PC-9 (cell line): ENCODE data around the gene SELENOV. TPM values are rescaled to one million over a fixed set of nuclear protein-coding genes. Genes with fewer than 3 reads are reported as not detected.

Experiments used
- BruUV-seq: library from RNA; stranded (reverse); fragments of 400-500 nt; replicated peaks from 2 replicates; lab custom pipeline; 2021; lab: Mats Ljungman, UMichigan
- CTCF ChIA-PET: fragments of 300-600 bp; sonication (Branson Sonifier 250); formaldehyde crosslinking; loops from one replicate; lab custom pipeline; 2022; ENCODE audit warnings: antibody characterized with exemption; lab: Charles Lee
- POLR2A ChIA-PET: fragments of 300-600 bp; sonication (Branson Sonifier 250); formaldehyde crosslinking; loops from one replicate; lab custom pipeline; 2022; ENCODE audit warnings: antibody characterized with exemption; ENCODE audit not compliant: unreplicated experiment; lab: Charles Lee
- DNase-seq, 2 experiments: peaks; one replicate each; pipeline versions ENCODE4 v3.0.0 to v3.0.0-alpha.2; 2015 to 2022; ENCODE audit warnings: mixed read lengths in 1 of 2
- H2AFZ ChIP-seq: fragments of 200-600 bp; sonication (generic); 2 replicates; pipeline ENCODE4 v1.8.1; 2017; ENCODE audit warnings: antibody characterized with exemption
- H3F3A ChIP-seq: fragments of 200-600 bp; sonication (generic); 2 replicates; pipeline ENCODE4 v1.8.1; 2017; ENCODE audit warnings: antibody characterized with exemption, mild to moderate bottlenecking, low read depth; ENCODE audit not compliant: insufficient read depth
- H3K27ac ChIP-seq: fragments of 200-600 bp; sonication (generic); 2 replicates; pipeline ENCODE4 v1.6.1; 2016; ENCODE audit warnings: mixed run types
- H3K27me3 ChIP-seq: fragments of 200-600 bp; sonication (generic); 2 replicates; pipeline ENCODE4 v1.6.1; 2016; ENCODE audit warnings: low read depth, mixed run types; ENCODE audit not compliant: insufficient read depth
- H3K36me3 ChIP-seq: fragments of 200-600 bp; sonication (generic); 2 replicates; pipeline ENCODE4 v1.6.1; 2016; ENCODE audit warnings: low read depth, mixed run types
- H3K4me1 ChIP-seq: fragments of 200-600 bp; sonication (generic); replicated peaks from 2 replicates; pipeline ENCODE4 v1.6.1; 2016; ENCODE audit warnings: mixed run types; ENCODE audit not compliant: insufficient read depth
- H3K4me2 ChIP-seq: fragments of 200-600 bp; sonication (generic); 2 replicates; pipeline ENCODE4 v1.6.1; 2017; ENCODE audit warnings: mixed run types
- H3K4me3 ChIP-seq: fragments of 200-600 bp; sonication (generic); 2 replicates; pipeline ENCODE4 v1.6.1; 2016; ENCODE audit warnings: mixed run types
- H3K79me2 ChIP-seq: fragments of 200-600 bp; sonication (generic); 2 replicates; pipeline ENCODE4 v1.6.1; 2017; ENCODE audit warnings: low read depth, mixed run types
- H3K9me2 ChIP-seq: fragments of 200-600 bp; sonication (generic); 2 replicates; pipeline ENCODE4 v1.8.1; 2017; ENCODE audit warnings: mild to moderate bottlenecking; ENCODE audit not compliant: insufficient read depth
- H3K9me3 ChIP-seq: fragments of 200-600 bp; sonication (generic); 2 replicates; pipeline ENCODE4 v1.8.1; 2016; ENCODE audit warnings: low read depth; ENCODE audit not compliant: insufficient read depth
- H4K20me1 ChIP-seq: fragments of 200-600 bp; sonication (generic); 2 replicates; pipeline ENCODE4 v1.8.1; 2017; ENCODE audit not compliant: insufficient read depth
- CTCF ChIP-seq: fragments of 200-600 bp; sonication (generic); conservative IDR thresholded peaks from 2 replicates; pipeline ENCODE4 v1.6.1; 2017; ENCODE audit warnings: mixed run types, antibody characterized with exemption, mild to moderate bottlenecking, moderate library complexity
- EZH2 ChIP-seq: fragments of 200-600 bp; sonication (generic); IDR thresholded peaks from 2 replicates; pipeline ENCODE4 v1.8.0; 2017; ENCODE audit warnings: antibody characterized with exemption, low read depth
- intact Hi-C: fragments of 100-400 bp; cut with micrococcal nuclease; formaldehyde crosslinking; loops from one replicate; pipeline ENCODE4 v1.10.0; 2022; ENCODE audit not compliant: unreplicated experiment
- total RNA-seq: library from RNA; stranded (reverse); gene quantifications from 2 replicates; pipeline ENCODE4 v1.2.3, GENCODE V29; 2021

The SELENOV gene
- total RNA-seq, 1 experiment from 2014 or later, result not detected

GRCh38 chr19:39501340-39501739 is 13.6 kb upstream of the SELENOV start:
- Histone ChIP-seq H3F3A (peaks cover 8% of the 10 kb centered on the region; the same call in 1 of the 2 replicates), H3K36me3 (no peaks in the 10 kb centered on the region), H3K79me2 (no peaks in the 10 kb centered on the region), H3K27me3 (peaks cover 59% of the 10 kb centered on the region), H3K4me2 (no peak overlapping the region), H3K9me3 (no peaks in the 10 kb centered on the region), H4K20me1 (no peaks in the 10 kb centered on the region), H3K4me3 (no peak overlapping the region), H3K4me1 (no peaks in the 10 kb centered on the region), H2AFZ (no peak overlapping the region), H3K27ac (no peak overlapping the region), H3K9me2 (no peaks in the 10 kb centered on the region)
- TF ChIP-seq CTCF, result no peak
- TF ChIP-seq EZH2, result no peak
- intact Hi-C loops, result no loop called here
- ChIA-PET POLR2A (no interaction called here), CTCF (no interaction called here)
- DNase-seq, result no peak
- no TSS peak for BruUV-seq

- BruUV-seq, result no TSS peak
- H3K27ac ChIP-seq, result no peak overlapping the region
- peaks cover 4% of the 10 kb centered on the region; the same call in 1 of the 2 replicates for H3F3A ChIP-seq
- ChIA-PET CTCF (interaction anchor here (0.6 kb wide), 1 partner anchor 380 kb away, joined by 6 read pairs; no protein-coding TSS in a partner anchor), POLR2A (no interaction called here)
- H3K9me3 ChIP-seq, result no peaks in the 10 kb centered on the region
- no peaks in the 10 kb centered on the region for H3K9me2 ChIP-seq
- peak; percentile 75 for TF ChIP-seq CTCF
- TF ChIP-seq EZH2, result no peak
- H3K4me1 ChIP-seq, result no peaks in the 10 kb centered on the region
- H2AFZ ChIP-seq, result no peak overlapping the region
- no peaks in the 10 kb centered on the region for H4K20me1 ChIP-seq
- peak overlapping the region; percentile 42; the same call in 1 of the 2 replicates for H3K4me2 ChIP-seq
- DNase-seq, result peak in 1 of 2 experiments; percentile 62
- intact Hi-C loops, result no loop called here
- H3K27me3 ChIP-seq, result peaks cover 61% of the 10 kb centered on the region
- H3K4me3 ChIP-seq, result no peak overlapping the region
- H3K79me2 ChIP-seq, result no peaks in the 10 kb centered on the region
- H3K36me3 ChIP-seq, result no peaks in the 10 kb centered on the region
These were observed 12.1 kb upstream of the SELENOV start for GRCh38 chr19:39502640-39503417.

- Histone ChIP-seq H3K4me2 (peak overlapping the region; percentile 51), H4K20me1 (no peaks in the 10 kb centered on the region), H2AFZ (no peak overlapping the region), H3K9me2 (no peaks in the 10 kb centered on the region), H3K27me3 (peaks cover 42% of the 10 kb centered on the region), H3K9me3 (no peaks in the 10 kb centered on the region), H3K79me2 (no peaks in the 10 kb centered on the region), H3K4me3 (peak overlapping the region; percentile 48; the same call in 1 of the 2 replicates), H3K4me1 (no peaks in the 10 kb centered on the region), H3F3A (peaks cover 4% of the 10 kb centered on the region; the same call in 1 of the 2 replicates), H3K36me3 (no peaks in the 10 kb centered on the region), H3K27ac (no peak overlapping the region)
- no TSS peak for BruUV-seq
- DNase-seq, result no peak
- ChIA-PET POLR2A (no interaction called here), CTCF (interaction anchor here (0.6 kb wide), 1 partner anchor 586 kb away, joined by 3 read pairs; no protein-coding TSS in a partner anchor)
- intact Hi-C loops, result no loop called here
- no peak for TF ChIP-seq EZH2
- TF ChIP-seq CTCF, result no peak
These were observed 8.4 kb upstream of the SELENOV start for GRCh38 chr19:39506598-39506943.
